A172 (cell line): ENCODE results near the gene RNU1-3. TPM values are rescaled to one million over a fixed set of nuclear protein-coding genes. Genes with fewer than 3 reads are reported as not detected.
A peak's percentile ranks its signal among the peaks of the same experiment; 100 is the strongest.
"Not testable (repeated sequence)": the region's sequence is repeated elsewhere in the genome, so short reads cannot be mapped to it uniquely, and the experiment has no call there.

Experiments used
- DNase-seq: peaks from one replicate; pipeline ENCODE4 v3.0.0-alpha.2; 2015; ENCODE audit warnings: low spot score
- total RNA-seq: library from RNA; depleted of rRNA; stranded (reverse); fragments of >200 nt; shearing (Covaris generic); gene quantifications from 2 replicates; pipeline ENCODE4 v1.2.3, GENCODE V29; 2014

Gene RNU1-3
- total RNA-seq, 1 experiment from 2014 or later = 255 TPM

DNA sequence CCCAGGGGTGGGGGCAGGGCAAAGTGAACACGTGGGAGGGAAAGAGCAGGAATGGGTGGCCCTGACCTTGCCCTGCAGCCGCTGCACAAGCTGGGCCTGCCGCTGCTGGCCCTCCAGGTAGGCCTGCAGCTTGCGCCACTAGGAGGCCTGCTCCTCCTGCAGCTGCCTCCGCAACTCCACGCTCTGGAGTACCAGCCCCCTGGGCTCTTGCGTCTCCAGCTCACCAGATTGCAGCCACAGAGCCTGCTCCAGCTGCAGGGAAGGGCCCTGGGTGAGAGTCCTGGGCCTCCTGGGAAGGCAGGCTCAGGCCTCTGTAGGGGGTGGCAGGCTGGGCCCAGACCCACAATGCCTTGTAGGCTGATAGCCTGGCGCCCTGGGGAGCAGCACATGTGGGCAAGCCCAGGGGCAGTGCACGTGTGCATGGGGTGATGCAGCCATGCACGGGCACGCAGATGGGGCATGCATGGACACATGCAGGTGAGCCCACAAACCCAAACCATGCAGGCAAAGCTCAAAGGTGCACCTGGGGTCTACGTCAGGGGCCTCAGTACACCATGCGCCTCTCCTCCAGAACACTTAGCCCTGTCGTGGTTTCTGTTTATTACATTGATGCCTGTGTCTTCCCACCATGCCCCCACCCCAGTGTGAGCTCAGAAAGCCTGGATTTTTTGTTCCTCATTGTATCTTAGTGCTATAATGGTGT lies 9.6 kb downstream of the RNU1-3 start:
- DNase-seq = not testable (repeated sequence)

DNA sequence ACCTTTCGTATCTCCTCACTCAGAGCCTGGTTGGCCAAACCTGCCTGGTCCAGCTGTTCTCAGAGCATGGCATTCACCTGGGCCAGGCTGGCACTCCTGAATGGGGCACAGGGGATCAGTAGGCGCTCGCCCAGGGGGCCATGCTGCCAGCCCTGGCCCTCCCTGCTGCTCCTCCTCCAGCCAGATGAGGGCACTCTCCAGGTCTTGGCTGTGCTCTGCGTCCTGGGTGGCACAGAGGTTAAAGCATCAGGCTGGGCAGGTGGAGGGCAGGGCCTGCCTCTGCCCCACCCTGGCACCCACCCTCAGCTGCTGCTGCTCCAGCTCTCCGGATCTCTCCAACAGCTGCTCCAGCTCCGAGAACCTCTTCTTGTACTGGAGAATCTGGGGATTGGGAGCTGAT lies 10.2 kb downstream of the RNU1-3 start:
- not testable (repeated sequence) for DNase-seq

- not testable (repeated sequence) for DNase-seq
Measured at GRCh38 chr1:16651560-16651959, 15.2 kb downstream of the RNU1-3 start.

DNA sequence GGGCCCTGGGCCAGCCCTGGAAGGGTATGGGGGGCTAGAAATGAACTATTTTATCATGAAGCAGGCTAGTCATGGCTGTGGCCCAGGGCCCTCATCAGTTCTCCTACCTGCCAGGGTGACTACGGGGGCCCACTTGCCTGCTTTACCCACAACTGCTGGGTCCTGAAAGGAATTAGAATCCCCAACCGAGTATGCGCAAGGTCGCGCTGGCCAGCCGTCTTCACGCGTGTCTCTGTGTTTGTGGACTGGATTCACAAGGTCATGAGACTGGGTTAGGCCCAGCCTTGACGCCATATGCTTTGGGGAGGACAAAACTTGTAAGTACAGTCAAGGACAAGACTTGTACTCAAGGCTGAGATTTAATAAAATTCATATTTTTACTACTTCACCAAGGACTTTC lies 16.8 kb downstream of the RNU1-3 start:
- not testable (repeated sequence) for DNase-seq

GRCh38 chr1:16649390-16649789 lies 17.4 kb downstream of the RNU1-3 start:
- not testable (repeated sequence) for DNase-seq

DNA sequence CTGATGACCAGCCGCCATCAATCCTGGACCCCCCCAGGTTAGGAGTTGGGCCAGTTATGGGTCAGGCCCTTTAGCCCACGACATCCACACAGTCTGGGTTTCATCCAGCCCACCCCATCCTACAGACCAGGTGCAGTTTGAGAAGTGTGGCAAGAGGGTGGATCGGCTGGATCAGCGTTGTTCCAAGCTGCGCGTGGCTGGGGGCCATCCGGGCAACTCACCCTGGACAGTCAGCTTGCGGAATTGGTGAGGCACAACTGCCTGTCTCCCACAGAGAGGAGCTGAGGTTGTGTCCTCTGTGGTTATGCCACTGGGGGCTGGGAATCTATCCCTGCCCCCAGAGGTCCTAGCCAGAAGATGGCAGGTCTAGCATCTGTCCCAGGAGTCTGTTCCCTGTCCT lies 18.0 kb downstream of the RNU1-3 start:
- not testable (repeated sequence) for DNase-seq

- not testable (repeated sequence) for DNase-seq
Measured at GRCh38 chr1:16648250-16648649, 18.5 kb downstream of the RNU1-3 start.

GRCh38 chr1:16647179-16648176 lies 19.3 kb downstream of the RNU1-3 start:
- DNase-seq = not testable (repeated sequence)

GRCh38 chr1:16646716-16647115 lies 20.0 kb downstream of the RNU1-3 start:
- DNase-seq = not testable (repeated sequence)

- not testable (repeated sequence) for DNase-seq
Measured at GRCh38 chr1:16646061-16646664, 20.6 kb downstream of the RNU1-3 start.

- DNase-seq = not testable (repeated sequence)
Measured at GRCh38 chr1:16645271-16646060, 21.3 kb downstream of the RNU1-3 start.

- DNase-seq = peak; percentile 53
Measured at GRCh38 chr1:16644482-16645270, 22.1 kb downstream of the RNU1-3 start.

GRCh38 chr1:16644193-16644481 lies 22.6 kb downstream of the RNU1-3 start:
- DNase-seq = no peak

GRCh38 chr1:16643476-16644192 lies 23.1 kb downstream of the RNU1-3 start:
- DNase-seq = not testable (repeated sequence)

DNA sequence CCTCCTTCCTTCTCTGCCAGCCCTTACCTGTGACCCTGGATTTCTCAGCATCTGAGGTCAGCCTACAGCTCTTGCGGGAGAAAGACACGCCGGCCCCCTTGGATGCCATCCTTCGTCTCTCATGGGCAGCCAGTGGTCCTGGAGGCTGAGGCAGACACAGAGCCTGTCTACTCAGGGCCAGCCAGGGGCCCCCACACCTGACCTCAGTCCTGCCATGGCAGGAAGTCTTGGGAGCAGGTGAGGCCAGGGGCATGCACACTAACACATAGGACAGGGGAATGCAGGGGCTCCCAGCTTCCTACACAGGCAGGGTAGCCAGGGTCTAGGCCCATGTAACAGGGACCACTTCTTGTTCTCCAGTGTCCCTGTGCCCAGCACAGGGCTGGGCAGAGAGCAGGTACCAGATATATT lies 23.7 kb downstream of the RNU1-3 start:
- not testable (repeated sequence) for DNase-seq

- DNase-seq = not testable (repeated sequence)
Measured at GRCh38 chr1:16642025-16642966, 24.5 kb downstream of the RNU1-3 start.

GRCh38 chr1:16641159-16641975 lies 25.4 kb downstream of the RNU1-3 start:
- DNase-seq = not testable (repeated sequence)
